DMS153 treated with DMSO at 0.1 percent for 48 hours (cell line): ENCODE results near the gene AGRN.

Experiments
- DNase-seq: peaks from one replicate; lab custom pipeline; 2025; ENCODE audit not compliant: unreplicated experiment; lab: John Stamatoyannopoulos, UW

The AGRN gene

GRCh38 chr1:1035291-1035943, 15.5 kb downstream of the AGRN start:
- DNase-seq, result no peak

GRCh38 chr1:1037366-1038327, 17.7 kb downstream of the AGRN start:
- DNase-seq, result no peak

GRCh38 chr1:1038694-1039093, 18.8 kb downstream of the AGRN start:
- no peak for DNase-seq

GRCh38 chr1:1039145-1039910, 19.4 kb downstream of the AGRN start:
- DNase-seq, result no peak

GRCh38 chr1:1040004-1040991, 20.4 kb downstream of the AGRN start:
- peak; percentile 46 for DNase-seq

GRCh38 chr1:1041092-1041523, 21.2 kb downstream of the AGRN start:
- DNase-seq, result no peak

- DNase-seq, result no peak
Measured at GRCh38 chr1:1041873-1042272, 22.0 kb downstream of the AGRN start.

- DNase-seq, result no peak
Measured at GRCh38 chr1:1042835-1043234, 22.9 kb downstream of the AGRN start.

- no peak for DNase-seq
Measured at GRCh38 chr1:1043411-1043810, 23.5 kb downstream of the AGRN start.

GRCh38 chr1:1043921-1044320, 24.0 kb downstream of the AGRN start:
- DNase-seq, result no peak

- no peak for DNase-seq
Measured at GRCh38 chr1:1044455-1045078, 24.6 kb downstream of the AGRN start.

GRCh38 chr1:1045129-1045528, 25.2 kb downstream of the AGRN start:
- DNase-seq, result no peak

GRCh38 chr1:1046243-1046642, 26.3 kb downstream of the AGRN start:
- DNase-seq, result no peak

- no peak for DNase-seq
Measured at GRCh38 chr1:1046767-1047166, 26.8 kb downstream of the AGRN start.

GRCh38 chr1:1047407-1047806, 27.5 kb downstream of the AGRN start:
- DNase-seq, result no peak

GRCh38 chr1:1047963-1048362, 28.0 kb downstream of the AGRN start:
- DNase-seq, result no peak

GRCh38 chr1:1048765-1049164, 28.8 kb downstream of the AGRN start:
- DNase-seq, result no peak

- DNase-seq, result no peak
Measured at GRCh38 chr1:1049318-1050165, 29.6 kb downstream of the AGRN start.

- peak; percentile 18 for DNase-seq
Measured at GRCh38 chr1:1050577-1051052, 30.7 kb downstream of the AGRN start.
